Spleen (tissue), 11 donors: Measurements from ENCODE around the gene HIC2. TPM values are rescaled to one million over a fixed set of nuclear protein-coding genes. Genes with fewer than 3 reads are reported as not detected.

Experiments
- polyA plus RNA-seq, 3 donors: library from polyadenylated mRNA; stranded (reverse); fragments of 200-250 nt; gene quantifications; one replicate each; pipeline ENCODE4 v1.2.1, GENCODE V29; 2013
- small RNA-seq, 4 donors: library from RNA; depleted of rRNA; stranded (forward); fragments of <200 nt; gene quantifications; one replicate each; pipeline ENCODE3, GENCODE V24; 2016
- total RNA-seq, 7 donors: library from RNA; depleted of rRNA in 3 of 7; stranded (reverse); fragments of >200 nt in 3 of 7; fragmentation: NEBNext Ultra II Directional in 4 of 7; extraction: Animal tissue kit (Norgen Biotek cat#: 25700) in 4 of 7; gene quantifications; one replicate each; pipeline versions ENCODE4 v1.1.0 to v1.2.1, GENCODE V29; 2016 to 2021
- donor health status: healthy with polysubstance abuse.
- donor health status: DM: no; HTN: no; CAD: no; lungs with moderate emphysema.
- donor health status: DM: no; HTN: no; CAD: no.
- donor health status: Bipolar disorder and iron deficiency.
- donor health status: healthy.
- donor health status: DM: no; HTN: no; CAD: no.
- donor health status: DM: yes; HTN: yes; CAD: no.

Gene HIC2
- total and polyA plus RNA-seq, 10 donors: 0.67 to 7.6 (median 5.4) TPM

Small RNA genes lying within 50 kb of the gene (small RNA-seq; reads per million reads assigned to genes)
- gene RF00492 (0 reads per million in 4 donors), gene RN7SKP63 (0 reads per million in 4 donors)

Other genes starting within 250 kb of the HIC2 start
- gene RIMBP3B, start 33.6 kb upstream of the HIC2 start, total RNA-seq: 1 to 10 TPM in 1 of 7 donors, under 1 TPM in 4, not detected in 2; 0.34 to 1.1 (median 0.69) TPM
- under 1 TPM; 0.07 to 0.44 (median 0.10) TPM for gene RIMBP3B, start 33.6 kb upstream of the HIC2 start, polyA plus RNA-seq
- gene TMEM191C, start 50.0 kb downstream of the HIC2 start, total RNA-seq: 1 to 10 TPM in 6 of 7 donors, under 1 TPM in 1; 0.94 to 3.2 (median 2.3) TPM
- gene TMEM191C, start 50.0 kb downstream of the HIC2 start, polyA plus RNA-seq: 1 to 10 TPM; 4.0 to 6.6 (median 5.8) TPM
- gene RIMBP3C, start 134.1 kb downstream of the HIC2 start, total RNA-seq: 1 to 10 TPM in 2 of 7 donors, under 1 TPM in 3, not detected in 2; 0.34 to 2.0 (median 0.83) TPM
- under 1 TPM; 0.03 to 0.19 (median 0.13) TPM for gene RIMBP3C, start 134.1 kb downstream of the HIC2 start, polyA plus RNA-seq
- 10 to 100 TPM; 36.8 to 69.3 (median 44.3) TPM for gene UBE2L3, start 150.3 kb downstream of the HIC2 start, total RNA-seq
- gene UBE2L3, start 150.3 kb downstream of the HIC2 start, polyA plus RNA-seq: 10 to 100 TPM; 36.2 to 55.6 (median 46.2) TPM
- gene YDJC, start 212.7 kb downstream of the HIC2 start, total RNA-seq: 10 to 100 TPM; 19.0 to 35.0 (median 23.8) TPM
- gene YDJC, start 212.7 kb downstream of the HIC2 start, polyA plus RNA-seq: 10 to 100 TPM; 41.0 to 54.3 (median 44.6) TPM
- under 1 TPM; 0.24 to 0.66 (median 0.51) TPM for gene CCDC116, start 215.4 kb downstream of the HIC2 start, total RNA-seq
- gene CCDC116, start 215.4 kb downstream of the HIC2 start, polyA plus RNA-seq: under 1 TPM; 0.45 to 0.63 (median 0.47) TPM
- gene SDF2L1, start 224.9 kb downstream of the HIC2 start, total RNA-seq: 10 to 100 TPM; 27.9 to 51.9 (median 36.0) TPM
- gene SDF2L1, start 224.9 kb downstream of the HIC2 start, polyA plus RNA-seq: 10 to 100 TPM; 16.6 to 43.9 (median 32.9) TPM
- gene PPIL2, start 248.6 kb downstream of the HIC2 start, total RNA-seq: 10 to 100 TPM; 43.2 to 71.5 (median 54.9) TPM
- gene PPIL2, start 248.6 kb downstream of the HIC2 start, polyA plus RNA-seq: 10 to 100 TPM; 23.7 to 51.8 (median 39.1) TPM